OCI-LY1 (cell line): ENCODE data around the gene SMIM41.

ENCODE experiments used
- H2AFZ ChIP-seq: fragments of 200-600 bp; sonication (generic), shearing (Covaris generic); 2 replicates; pipeline ENCODE4 v1.6.0; 2014; ENCODE audit warnings: antibody characterized with exemption, mild to moderate bottlenecking, low read length
- H3F3A ChIP-seq: fragments of 200-600 bp; sonication (generic), shearing (Covaris generic); 2 replicates; pipeline ENCODE4 v1.6.0; 2014; ENCODE audit warnings: mild to moderate bottlenecking, antibody characterized with exemption, low read length, moderate library complexity; ENCODE audit not compliant: insufficient read depth
- H3K27ac ChIP-seq: fragments of 200-600 bp; sonication (generic); 2 replicates; pipeline ENCODE4 v1.5.1; 2014; ENCODE audit warnings: low read length, mixed run types, mild to moderate bottlenecking, low read depth; ENCODE audit not compliant: poor library complexity, severe bottlenecking
- H3K27me3 ChIP-seq: fragments of 200-600 bp; sonication (generic); 2 replicates; pipeline ENCODE4 v1.6.0; 2014; ENCODE audit warnings: antibody characterized with exemption, mild to moderate bottlenecking, low read length, moderate library complexity; ENCODE audit not compliant: insufficient read depth
- H3K36me3 ChIP-seq: fragments of 200-600 bp; sonication (generic); 2 replicates; pipeline ENCODE4 v1.6.1; 2014; ENCODE audit warnings: mild to moderate bottlenecking, antibody characterized with exemption, low read length, moderate library complexity, mixed read lengths; ENCODE audit not compliant: insufficient read depth
- H3K4me1 ChIP-seq: fragments of 200-600 bp; sonication (generic); 2 replicates; pipeline ENCODE4 v1.5.1; 2014; ENCODE audit warnings: mild to moderate bottlenecking, low read length, moderate library complexity; ENCODE audit not compliant: insufficient read depth, severe bottlenecking
- H3K4me2 ChIP-seq: fragments of 200-600 bp; sonication (generic), shearing (Covaris generic); 2 replicates; pipeline ENCODE4 v1.6.1; 2014; ENCODE audit warnings: low read length
- H3K4me3 ChIP-seq: fragments of 200-600 bp; sonication (generic); 2 replicates; pipeline ENCODE4 v1.5.1; 2014; ENCODE audit warnings: low read length, low read depth, mild to moderate bottlenecking, mixed read lengths; ENCODE audit not compliant: poor library complexity, severe bottlenecking
- H3K79me2 ChIP-seq: fragments of 200-600 bp; shearing (Covaris generic); 2 replicates; pipeline ENCODE4 v1.6.1; 2016; ENCODE audit warnings: mixed run types, low read length, mixed read lengths; ENCODE audit not compliant: insufficient read depth
- H3K9ac ChIP-seq: fragments of 200-600 bp; sonication (generic), shearing (Covaris generic); 2 replicates; pipeline ENCODE4 v1.6.1; 2014; ENCODE audit warnings: mild to moderate bottlenecking, low read length, mixed read lengths
- H3K9me2 ChIP-seq: fragments of 200-600 bp; sonication (generic), shearing (Covaris generic); 2 replicates; pipeline ENCODE4 v1.6.1; 2014; ENCODE audit warnings: low read depth, mild to moderate bottlenecking, low read length, mixed read lengths
- H3K9me3 ChIP-seq: fragments of 200-600 bp; shearing (Covaris generic); 2 replicates; pipeline ENCODE4 v1.6.1; 2014; ENCODE audit warnings: low read length, mixed read lengths
- H4K20me1 ChIP-seq: fragments of 200-600 bp; sonication (generic), shearing (Covaris generic); 2 replicates; pipeline ENCODE4 v1.6.0; 2016; ENCODE audit warnings: mild to moderate bottlenecking, low read length; ENCODE audit not compliant: insufficient read depth
- CTCF ChIP-seq: fragments of 200-600 bp; sonication (generic), shearing (Covaris generic); IDR thresholded peaks from 2 replicates; pipeline ENCODE4 v1.5.1; 2017; ENCODE audit warnings: mild to moderate bottlenecking, antibody characterized with exemption, low read length, moderate library complexity, mixed read lengths
- EZH2 ChIP-seq: fragments of 200-600 bp; sonication (generic), shearing (Covaris generic); IDR thresholded peaks from 2 replicates; pipeline ENCODE4 v1.8.0; 2017; ENCODE audit warnings: borderline replicate concordance, mixed run types, mild to moderate bottlenecking, antibody characterized with exemption, low read length, moderate library complexity, mixed read lengths

SMIM41 gene

GRCh38 chr12:52046859-52047258 is 32.6 kb upstream of the SMIM41 start:
- H3K4me1 ChIP-seq: peaks cover 20% of the 10 kb centered on the region

GRCh38 chr12:52049286-52049685 is 30.2 kb upstream of the SMIM41 start:
- Histone ChIP-seq H3K4me1 (peaks cover 23% of the 10 kb centered on the region), H4K20me1 (no peaks in the 10 kb centered on the region), H3K27ac (no peak overlapping the region), H3F3A (no peaks in the 10 kb centered on the region), H3K4me3 (no peak overlapping the region), H3K9ac (no peak overlapping the region), H3K9me3 (no peaks in the 10 kb centered on the region), H3K9me2 (no peaks in the 10 kb centered on the region), H3K36me3 (no peaks in the 10 kb centered on the region), H2AFZ (no peak overlapping the region), H3K79me2 (no peaks in the 10 kb centered on the region), H3K27me3 (no peaks in the 10 kb centered on the region), H3K4me2 (no peak overlapping the region)
- TF ChIP-seq EZH2: no peak
- no peak for TF ChIP-seq CTCF

More at GRCh38 chr12:52046859-52047258, 32.6 kb upstream of the SMIM41 start:
- H3K79me2 ChIP-seq: no peaks in the 10 kb centered on the region
- no peak overlapping the region for H3K9ac ChIP-seq
- H3K27ac ChIP-seq: no peak overlapping the region
- no peaks in the 10 kb centered on the region for H4K20me1 ChIP-seq
- no peak overlapping the region for H2AFZ ChIP-seq
- TF ChIP-seq EZH2: no peak
- TF ChIP-seq CTCF: no peak
- no peaks in the 10 kb centered on the region for H3K9me2 ChIP-seq
- H3K9me3 ChIP-seq: no peaks in the 10 kb centered on the region
- H3K27me3 ChIP-seq: no peaks in the 10 kb centered on the region; the same call in 1 of the 2 replicates
- H3K4me2 ChIP-seq: no peak overlapping the region
- H3K36me3 ChIP-seq: no peaks in the 10 kb centered on the region
- H3F3A ChIP-seq: no peaks in the 10 kb centered on the region
- H3K4me3 ChIP-seq: no peak overlapping the region

- no peaks in the 10 kb centered on the region; the same call in 1 of the 2 replicates for H3K36me3 ChIP-seq
- H2AFZ ChIP-seq: no peak overlapping the region
- no peak overlapping the region for H3K9ac ChIP-seq
- H3K27ac ChIP-seq: no peak overlapping the region
- H3K4me2 ChIP-seq: no peak overlapping the region
- no peaks in the 10 kb centered on the region for H3K79me2 ChIP-seq
- H3K4me3 ChIP-seq: no peak overlapping the region
- H3F3A ChIP-seq: no peaks in the 10 kb centered on the region
- H3K4me1 ChIP-seq: peaks cover 23% of the 10 kb centered on the region
- no peaks in the 10 kb centered on the region for H3K9me2 ChIP-seq
- no peaks in the 10 kb centered on the region for H3K27me3 ChIP-seq
- TF ChIP-seq CTCF: no peak
- TF ChIP-seq EZH2: no peak
- H4K20me1 ChIP-seq: no peaks in the 10 kb centered on the region
- H3K9me3 ChIP-seq: no peaks in the 10 kb centered on the region
Measured at GRCh38 chr12:52049688-52050087, 29.8 kb upstream of the SMIM41 start.
